Parathyroid adenoma (tissue), 2 donors: ENCODE data around the gene ATP6V0B.
A peak's percentile ranks its signal among the peaks of the same experiment; 100 is the strongest.

Experiments used
- H2AFZ ChIP-seq: fragments of 300-600 bp; sonication (generic); one replicate; pipeline ENCODE4 v1.7.0; 2017; ENCODE audit warnings: antibody characterized with exemption, mild to moderate bottlenecking
- H3K27ac ChIP-seq: fragments of 300-600 bp; sonication (generic); one replicate; pipeline ENCODE4 v1.7.0; 2017
- H3K27me3 ChIP-seq: fragments of 300-600 bp; sonication (generic); one replicate; pipeline ENCODE4 v1.7.0; 2017; ENCODE audit warnings: low read length; ENCODE audit not compliant: control insufficient read depth, insufficient read depth
- H3K36me3 ChIP-seq: fragments of 300-600 bp; sonication (generic); one replicate; pipeline ENCODE4 v1.7.0; 2017; ENCODE audit warnings: low read length; ENCODE audit not compliant: control insufficient read depth, insufficient read depth
- H3K4me1 ChIP-seq: fragments of 300-600 bp; sonication (generic); one replicate; pipeline ENCODE4 v1.7.0; 2017; ENCODE audit warnings: control low read depth
- H3K4me2 ChIP-seq: fragments of 300-600 bp; sonication (generic); one replicate; pipeline ENCODE4 v1.7.0; 2017; ENCODE audit warnings: low read length
- H3K4me3 ChIP-seq: fragments of 300-600 bp; sonication (generic); one replicate; pipeline ENCODE4 v1.7.0; 2017; ENCODE audit warnings: low read depth, low read length
- H3K79me2 ChIP-seq: fragments of 300-600 bp; sonication (generic); one replicate; pipeline ENCODE4 v1.7.0; 2017; ENCODE audit warnings: control low read depth
- H3K9ac ChIP-seq: fragments of 300-600 bp; sonication (generic); one replicate; pipeline ENCODE4 v1.7.0; 2017; ENCODE audit warnings: mild to moderate bottlenecking
- H3K9me3 ChIP-seq: fragments of 300-600 bp; sonication (generic); one replicate; pipeline ENCODE4 v1.7.0; 2017; ENCODE audit warnings: low read length; ENCODE audit not compliant: control insufficient read depth
- CTCF ChIP-seq: fragments of 300-600 bp; sonication (generic); IDR thresholded peaks from one replicate; pipeline ENCODE4 v1.7.0; 2017; ENCODE audit warnings: antibody characterized with exemption, mild to moderate bottlenecking
- donor health status: primary hyperparathyroidism.

Gene ATP6V0B

GRCh38 chr1:43974443-43975248 is at the start of gene ATP6V0B:
ATP6V0B (plus strand) TSS chr1:43974960; CDS start chr1:43975041, 81 bp downstream.
- Histone ChIP-seq H3K4me1 (peaks cover 7% of the 10 kb centered on the region), H3K4me3 (peak within 1 kb of the TSS; percentile 95), H3K4me2 (peak within 1 kb of the TSS; percentile 85), H3K9me3 (no peaks in the 10 kb centered on the region), H3K27me3 (no peaks in the 10 kb centered on the region), H3K79me2 (no peaks in the 10 kb centered on the region), H3K9ac (peak within 1 kb of the TSS; percentile 89), H2AFZ (peak within 1 kb of the TSS; percentile 88), H3K36me3 (no peaks in the 10 kb centered on the region), H3K27ac (peak within 1 kb of the TSS; percentile 95)
- no peak for TF ChIP-seq CTCF

- Histone ChIP-seq H2AFZ (no peak overlapping the region), H3K4me2 (no peak overlapping the region), H3K9me3 (no peaks in the 10 kb centered on the region), H3K27ac (no peak overlapping the region), H3K79me2 (no peaks in the 10 kb centered on the region), H3K4me1 (no peaks in the 10 kb centered on the region), H3K9ac (no peak overlapping the region), H3K4me3 (no peak overlapping the region), H3K27me3 (no peaks in the 10 kb centered on the region), H3K36me3 (no peaks in the 10 kb centered on the region)
- no peak for TF ChIP-seq CTCF
Measured at GRCh38 chr1:43925846-43926245, 48.9 kb upstream of the ATP6V0B start.

- Histone ChIP-seq H3K9ac (no peak overlapping the region), H3K4me1 (peaks cover 11% of the 10 kb centered on the region), H3K27me3 (no peaks in the 10 kb centered on the region), H2AFZ (no peak overlapping the region), H3K36me3 (no peaks in the 10 kb centered on the region), H3K79me2 (no peaks in the 10 kb centered on the region), H3K4me3 (no peak overlapping the region), H3K27ac (no peak overlapping the region), H3K9me3 (no peaks in the 10 kb centered on the region), H3K4me2 (no peak overlapping the region)
- TF ChIP-seq CTCF = peak; percentile 36
Measured at GRCh38 chr1:43930168-43930948, 44.4 kb upstream of the ATP6V0B start.

- Histone ChIP-seq H3K4me1 (peaks cover 13% of the 10 kb centered on the region), H3K27ac (no peak overlapping the region), H3K36me3 (no peaks in the 10 kb centered on the region), H3K79me2 (no peaks in the 10 kb centered on the region), H3K9me3 (no peaks in the 10 kb centered on the region), H3K27me3 (no peaks in the 10 kb centered on the region), H3K4me3 (no peak overlapping the region), H2AFZ (no peak overlapping the region), H3K4me2 (no peak overlapping the region), H3K9ac (no peak overlapping the region)
- TF ChIP-seq CTCF = no peak
Measured at GRCh38 chr1:43930949-43931275, 43.8 kb upstream of the ATP6V0B start.
